GM19438 (cell line): ENCODE measurements around the gene TAB3.
A peak's percentile ranks its signal among the peaks of the same experiment; 100 is the strongest.
"Not testable (repeated sequence)": the region's sequence is repeated elsewhere in the genome, so short reads cannot be mapped to it uniquely, and the experiment has no call there.

Experiments
- ATAC-seq: cut with Tn5 transposase; IDR thresholded peaks from one replicate; pipeline ENCODE4 v1.9.1; 2021; ENCODE audit warnings: low read depth; ENCODE audit not compliant: unreplicated experiment

Gene TAB3

GRCh38 chrX:30822068-30822681 is 66.9 kb downstream of the TAB3 start:
- ATAC-seq = no peak

- ATAC-seq = no peak
These were observed 67.9 kb downstream of the TAB3 start for GRCh38 chrX:30821116-30821515.

GRCh38 chrX:30819080-30819479 is 70.0 kb downstream of the TAB3 start:
- no peak for ATAC-seq

- no peak for ATAC-seq
These were observed 73.0 kb downstream of the TAB3 start for GRCh38 chrX:30816079-30816478.

- ATAC-seq = no peak
These were observed 74.1 kb downstream of the TAB3 start for GRCh38 chrX:30814978-30815377.

GRCh38 chrX:30812326-30812725 is 76.7 kb downstream of the TAB3 start:
- peak; percentile 92 for ATAC-seq

- ATAC-seq = no peak
These were observed 82.8 kb downstream of the TAB3 start for GRCh38 chrX:30806187-30806728.

GRCh38 chrX:30804462-30804861 is 84.6 kb downstream of the TAB3 start:
- no peak for ATAC-seq

GRCh38 chrX:30800901-30801300 is 88.2 kb downstream of the TAB3 start:
- ATAC-seq = no peak

GRCh38 chrX:30799327-30799726 is 89.7 kb downstream of the TAB3 start:
- no peak for ATAC-seq

- ATAC-seq = no peak
These were observed 90.2 kb downstream of the TAB3 start for GRCh38 chrX:30798810-30799209.

GRCh38 chrX:30797301-30797700 is 91.8 kb downstream of the TAB3 start:
- ATAC-seq = not testable (repeated sequence)

GRCh38 chrX:30795981-30796958 is 92.8 kb downstream of the TAB3 start:
- ATAC-seq = no peak

- ATAC-seq = no peak
These were observed 94.6 kb downstream of the TAB3 start for GRCh38 chrX:30794497-30794896.

- ATAC-seq = no peak
These were observed 95.3 kb downstream of the TAB3 start for GRCh38 chrX:30793767-30794103.

GRCh38 chrX:30793075-30793766 is 95.8 kb downstream of the TAB3 start:
- no peak for ATAC-seq

- ATAC-seq = no peak
These were observed 97.5 kb downstream of the TAB3 start for GRCh38 chrX:30791296-30792278.

- ATAC-seq = no peak
These were observed 102.0 kb downstream of the TAB3 start for GRCh38 chrX:30787012-30787411.

GRCh38 chrX:30786374-30786773 is 102.7 kb downstream of the TAB3 start:
- ATAC-seq = no peak
